ENCODE measurements around the gene GJC2.
"Not testable (repeated sequence)": the region's sequence is repeated elsewhere in the genome, so short reads cannot be mapped to it uniquely, and the experiment has no call there.

Gene GJC2

DNA sequence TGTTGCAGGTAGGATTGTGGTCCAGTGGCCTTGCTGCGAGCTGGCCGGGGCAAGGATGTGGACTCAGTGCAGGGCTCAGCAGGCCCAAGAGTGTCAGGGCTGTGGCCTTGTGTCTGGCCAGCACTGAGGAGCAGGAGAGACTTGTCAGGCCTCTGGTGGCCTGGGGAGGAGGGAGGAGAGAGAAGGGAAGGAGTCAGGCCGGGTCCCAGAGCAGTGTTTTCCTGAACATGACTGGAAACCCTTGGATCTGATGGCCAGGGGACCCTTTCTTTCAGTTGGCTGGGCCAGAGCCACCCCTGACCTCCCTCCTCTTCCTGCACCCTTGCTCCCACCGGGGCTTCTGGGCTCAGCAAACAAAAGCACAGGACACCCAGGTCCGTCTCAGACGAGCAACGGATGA lies 20.9 kb downstream of the GJC2 start:
- DNase-seq (ENCODE audit: low read depth) = no peak
- TF ChIP-seq, protein P1, sequence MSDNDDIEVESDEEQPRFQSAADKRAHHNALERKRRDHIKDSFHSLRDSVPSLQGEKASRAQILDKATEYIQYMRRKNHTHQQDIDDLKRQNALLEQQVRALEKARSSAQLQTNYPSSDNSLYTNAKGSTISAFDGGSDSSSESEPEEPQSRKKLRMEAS (IDR thresholded peaks at IDR 0.05; ENCODE audit: low read depth, low read length) = no peak
- TF ChIP-seq, protein P2, sequence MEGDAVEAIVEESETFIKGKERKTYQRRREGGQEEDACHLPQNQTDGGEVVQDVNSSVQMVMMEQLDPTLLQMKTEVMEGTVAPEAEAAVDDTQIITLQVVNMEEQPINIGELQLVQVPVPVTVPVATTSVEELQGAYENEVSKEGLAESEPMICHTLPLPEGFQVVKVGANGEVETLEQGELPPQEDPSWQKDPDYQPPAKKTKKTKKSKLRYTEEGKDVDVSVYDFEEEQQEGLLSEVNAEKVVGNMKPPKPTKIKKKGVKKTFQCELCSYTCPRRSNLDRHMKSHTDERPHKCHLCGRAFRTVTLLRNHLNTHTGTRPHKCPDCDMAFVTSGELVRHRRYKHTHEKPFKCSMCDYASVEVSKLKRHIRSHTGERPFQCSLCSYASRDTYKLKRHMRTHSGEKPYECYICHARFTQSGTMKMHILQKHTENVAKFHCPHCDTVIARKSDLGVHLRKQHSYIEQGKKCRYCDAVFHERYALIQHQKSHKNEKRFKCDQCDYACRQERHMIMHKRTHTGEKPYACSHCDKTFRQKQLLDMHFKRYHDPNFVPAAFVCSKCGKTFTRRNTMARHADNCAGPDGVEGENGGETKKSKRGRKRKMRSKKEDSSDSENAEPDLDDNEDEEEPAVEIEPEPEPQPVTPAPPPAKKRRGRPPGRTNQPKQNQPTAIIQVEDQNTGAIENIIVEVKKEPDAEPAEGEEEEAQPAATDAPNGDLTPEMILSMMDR (IDR thresholded peaks at IDR 0.05; ENCODE audit: low read depth, low read length) = no peak
- TF ChIP-seq POLR2A (IDR thresholded peaks at IDR 0.05; ENCODE audit: extremely low read depth, insufficient read length) = no peak
- TF ChIP-seq MYC (IDR thresholded peaks at IDR 0.05; ENCODE audit: low read depth, low read length) = no peak
- no peak overlapping the region for H3K4me3 ChIP-seq (ENCODE audit: low read depth, low read length)

DNA sequence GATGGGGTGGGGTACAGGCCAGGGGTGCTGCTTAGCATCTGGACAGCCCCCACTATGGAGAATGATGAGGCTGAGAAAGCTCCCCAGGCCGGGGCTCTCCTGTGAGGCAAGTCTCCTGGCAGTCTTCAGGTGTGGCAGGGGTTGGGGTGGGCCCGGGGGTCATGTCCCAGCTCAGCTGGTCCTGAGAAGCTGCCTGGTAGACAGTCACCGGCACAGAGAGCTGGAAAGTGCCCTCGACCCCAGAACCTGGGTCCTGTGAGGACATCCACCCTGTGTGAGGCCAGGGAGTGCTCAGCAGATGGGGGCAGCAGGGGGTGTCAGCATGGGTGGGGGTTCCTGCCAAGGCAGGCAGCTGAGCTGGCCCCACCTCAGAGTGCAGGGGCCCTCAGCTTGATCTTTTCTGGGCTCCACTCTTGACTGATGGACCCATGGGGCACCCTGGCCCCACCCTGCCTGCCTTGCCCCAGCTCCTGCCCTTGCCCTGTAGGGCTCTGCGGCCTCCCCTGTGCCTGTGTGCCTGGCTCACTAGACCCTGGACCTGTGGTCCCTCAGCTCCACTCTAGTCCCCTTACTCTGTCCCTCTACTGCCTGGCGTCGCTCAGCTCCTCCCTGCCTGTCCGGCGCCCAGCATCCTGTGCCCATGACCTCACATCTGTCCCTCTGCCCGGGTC lies 21.6 kb downstream of the GJC2 start:
- TF ChIP-seq POLR2A (IDR thresholded peaks at IDR 0.05; ENCODE audit: extremely low read depth, insufficient read length) (no peak), MYC (IDR thresholded peaks at IDR 0.05; ENCODE audit: low read depth, low read length) (no peak)
- TF ChIP-seq, protein P1 (IDR thresholded peaks at IDR 0.05; ENCODE audit: low read depth, low read length) = no peak
- TF ChIP-seq, protein P2 (IDR thresholded peaks at IDR 0.05; ENCODE audit: low read depth, low read length) = no peak
- H3K4me3 ChIP-seq (ENCODE audit: low read depth, low read length) = no peak overlapping the region
- no peak for DNase-seq (ENCODE audit: low read depth)

DNA sequence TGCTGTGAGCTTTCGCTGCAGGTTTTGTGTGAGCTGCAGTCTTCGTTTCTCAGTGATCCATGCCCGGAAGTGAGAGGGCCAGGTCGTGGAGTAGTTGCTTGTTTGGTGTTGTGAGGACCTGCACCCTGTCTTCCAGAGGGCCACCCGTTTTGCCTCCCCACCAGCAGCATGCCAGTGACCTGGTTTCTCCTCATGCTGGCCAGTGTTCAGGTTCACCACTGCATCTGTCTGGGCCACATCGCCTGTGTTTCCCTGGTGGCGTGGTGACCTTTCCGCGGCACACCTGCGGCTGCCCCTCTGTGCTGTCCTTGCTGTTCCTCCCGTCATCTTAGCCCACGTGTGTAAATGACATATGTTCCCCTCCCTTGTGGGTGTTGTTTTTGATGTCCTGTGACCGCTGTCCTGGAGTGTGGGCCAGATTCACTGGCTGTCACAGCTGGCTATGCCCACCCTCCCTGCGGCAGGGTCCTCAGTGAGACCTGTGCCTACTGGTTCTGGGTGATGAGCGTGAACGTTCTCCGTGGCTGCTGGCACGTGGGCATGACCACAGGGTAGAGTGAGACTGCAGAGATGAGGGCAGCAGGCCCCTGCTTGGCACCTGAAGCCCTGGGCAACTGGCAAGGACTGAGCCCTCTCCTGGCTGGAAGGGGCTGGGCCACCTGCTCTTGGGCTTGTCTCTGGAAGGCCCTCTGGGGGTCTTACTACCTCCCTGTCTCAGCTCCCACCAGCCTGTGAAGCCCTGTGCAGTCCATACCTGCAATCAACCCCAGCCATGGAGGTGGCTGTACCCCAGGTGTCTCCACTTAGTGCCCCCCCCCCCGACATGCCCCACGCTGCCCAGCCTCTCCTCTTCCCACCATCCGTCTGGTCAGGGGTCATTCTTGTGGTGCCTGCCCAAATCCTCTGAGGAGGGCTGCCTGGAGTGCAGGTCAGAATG lies 23.1 kb downstream of the GJC2 start:
- DNase-seq (ENCODE audit: low read depth) = no peak
- TF ChIP-seq MYC (IDR thresholded peaks at IDR 0.05; ENCODE audit: low read depth, low read length) = no peak
- no peak for TF ChIP-seq POLR2A (IDR thresholded peaks at IDR 0.05; ENCODE audit: extremely low read depth, insufficient read length)
- TF ChIP-seq, protein P1 (IDR thresholded peaks at IDR 0.05; ENCODE audit: low read depth, low read length) = no peak
- TF ChIP-seq, protein P2 (IDR thresholded peaks at IDR 0.05; ENCODE audit: low read depth, low read length) = no peak
- H3K4me3 ChIP-seq (ENCODE audit: low read depth, low read length) = no peak overlapping the region

DNA sequence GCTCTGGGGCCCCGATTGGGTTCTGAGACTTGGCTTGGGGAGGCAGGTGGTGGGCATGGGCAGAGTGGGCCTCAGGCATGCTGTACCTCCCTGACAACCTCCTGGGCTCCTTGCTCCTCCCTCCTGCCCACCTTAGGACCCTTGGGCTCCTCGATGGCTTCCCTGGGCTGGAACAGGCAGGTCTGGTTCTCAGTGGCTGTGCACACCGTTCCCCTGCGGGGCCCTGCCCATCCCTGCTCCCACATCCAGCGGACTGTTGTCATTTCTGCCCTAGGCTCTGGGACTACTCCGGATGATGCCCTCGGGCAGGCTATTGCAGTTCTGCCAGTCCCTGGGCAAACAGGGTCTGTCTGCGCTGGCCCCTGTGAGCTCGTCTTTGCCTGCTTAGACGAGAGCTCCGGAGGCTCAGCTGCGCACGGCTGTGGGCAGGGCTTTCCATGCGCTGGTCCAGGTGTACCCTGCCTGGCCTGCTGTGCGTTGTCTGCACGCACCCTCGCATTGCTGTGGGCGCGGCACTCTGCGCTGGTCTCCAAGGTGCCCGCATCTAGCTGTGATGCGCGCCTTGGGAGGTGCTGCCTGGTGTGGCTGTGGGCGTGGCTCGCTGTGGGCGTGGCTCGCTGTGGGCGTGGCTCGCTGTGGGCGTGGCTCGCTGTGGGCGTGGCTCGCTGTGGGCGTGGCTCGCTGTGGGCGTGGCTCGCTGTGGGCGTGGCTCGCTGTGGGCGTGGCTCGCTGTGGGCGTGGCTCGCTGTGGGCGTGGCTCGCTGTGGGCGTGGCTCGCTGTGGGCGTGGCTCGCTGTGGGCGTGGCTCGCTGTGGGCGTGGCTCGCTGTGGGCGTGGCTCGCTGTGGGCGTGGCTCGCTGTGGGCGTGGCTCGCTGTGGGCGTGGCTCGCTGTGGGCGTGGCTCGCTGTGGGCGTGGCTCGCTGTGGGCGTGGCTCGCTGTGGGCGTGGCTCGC lies 24.1 kb downstream of the GJC2 start:
- not testable (repeated sequence) for H3K4me3 ChIP-seq (ENCODE audit: low read depth, low read length); DNase-seq (ENCODE audit: low read depth)

DNA sequence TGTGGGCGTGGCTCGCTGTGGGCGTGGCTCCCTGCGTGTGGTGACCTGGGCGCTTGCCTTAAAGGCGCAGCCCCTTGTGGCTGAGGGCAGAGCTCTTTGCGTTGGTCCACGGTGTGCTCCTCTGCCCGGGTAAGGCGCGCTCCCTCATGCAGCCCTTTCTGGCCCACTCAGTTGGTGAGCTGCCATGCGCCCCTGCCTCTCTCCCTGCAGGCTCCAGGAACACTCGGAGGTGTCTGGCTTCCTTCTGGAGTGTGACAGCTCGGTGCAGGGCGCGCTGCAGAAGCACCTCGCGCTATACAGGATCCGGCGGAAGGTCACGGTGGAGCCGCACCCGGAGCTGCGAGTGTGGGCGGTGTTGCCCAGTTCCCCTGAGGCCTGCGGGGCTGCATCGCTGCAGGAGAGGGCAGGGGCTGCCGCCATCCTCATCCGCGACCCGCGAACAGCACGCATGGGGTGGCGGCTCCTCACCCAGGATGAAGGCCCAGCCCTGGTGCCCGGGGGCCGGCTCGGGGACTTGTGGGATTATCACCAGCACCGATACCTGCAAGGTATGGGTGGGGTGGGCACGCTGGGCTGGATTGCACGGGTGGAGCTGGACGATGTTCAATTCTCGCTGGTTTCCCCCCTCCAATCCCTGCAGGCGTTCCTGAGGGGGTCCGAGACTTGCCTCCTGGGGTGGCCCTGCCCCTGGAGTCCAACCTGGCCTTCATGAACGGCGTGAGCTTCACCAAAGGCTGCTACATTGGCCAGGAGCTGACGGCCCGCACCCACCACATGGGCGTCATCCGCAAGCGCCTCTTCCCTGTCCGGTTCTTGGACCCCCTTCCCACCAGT lies 25.0 kb downstream of the GJC2 start:
- H3K4me3 ChIP-seq (ENCODE audit: low read depth, low read length) = no peak overlapping the region
- no peak for DNase-seq (ENCODE audit: low read depth)
- TF ChIP-seq MYC (IDR thresholded peaks at IDR 0.05; ENCODE audit: low read depth, low read length) (no peak), POLR2A (IDR thresholded peaks at IDR 0.05; ENCODE audit: extremely low read depth, insufficient read length) (no peak)
- TF ChIP-seq, protein P2 (IDR thresholded peaks at IDR 0.05; ENCODE audit: low read depth, low read length) = no peak
- TF ChIP-seq, protein P1 (IDR thresholded peaks at IDR 0.05; ENCODE audit: low read depth, low read length) = no peak

Data from NB4 (cell line).